IMR-90 (cell line): ENCODE measurements around the gene FAM177B. TPM values are rescaled to one million over a fixed set of nuclear protein-coding genes. Genes with fewer than 3 reads are reported as not detected.

Experiments used
- ATAC-seq: fragments of 200-7000 bp; cut with Tn5 transposase; 2 replicates; pipeline ENCODE4 v1.9.1; 2020; ENCODE audit warnings: low read depth, mild to moderate bottlenecking, moderate library complexity
- BruUV-seq: library from RNA; stranded (reverse); fragments of 400-500 nt; replicated peaks from 2 replicates; lab custom pipeline; 2021; lab: Mats Ljungman, UMichigan
- CTCF ChIA-PET: fragments of 300-600 bp; formaldehyde crosslinking; extraction: SDS; loops from one replicate; lab custom pipeline; 2021; ENCODE audit warnings: antibody characterized with exemption; lab: Yijun Ruan, JAX
- POLR2A ChIA-PET: fragments of 300-600 bp; sonication (Branson Sonifier 250); formaldehyde crosslinking; loops from one replicate; lab custom pipeline; 2022; ENCODE audit warnings: antibody characterized with exemption; ENCODE audit not compliant: unreplicated experiment; lab: Charles Lee
- DNase-seq: peaks from one replicate; pipeline ENCODE4 v3.0.0; 2013
- H2AFZ ChIP-seq: replicated peaks from 2 replicates; pipeline ENCODE3; 2013; ENCODE audit warnings: low read length, mild to moderate bottlenecking; ENCODE audit not compliant: poor library complexity
- H2AK5ac ChIP-seq: 2 replicates; pipeline ENCODE4 v1.6.1; 2013; ENCODE audit warnings: low read depth, low read length, inconsistent platforms
- H2AK9ac ChIP-seq: replicated peaks from 2 replicates; pipeline ENCODE3; 2013; ENCODE audit warnings: mild to moderate bottlenecking, low read depth, low read length, moderate library complexity; ENCODE audit not compliant: poor library complexity
- H2BK120ac ChIP-seq: 2 replicates; pipeline ENCODE4 v1.6.1; 2013; ENCODE audit warnings: low read depth, low read length, inconsistent platforms
- H2BK15ac ChIP-seq: 3 replicates; pipeline ENCODE4 v1.6.1; 2013; ENCODE audit warnings: low read depth, low read length, inconsistent platforms
- H2BK20ac ChIP-seq: 2 replicates; pipeline ENCODE4 v1.6.1; 2013; ENCODE audit warnings: low read depth, mild to moderate bottlenecking, inconsistent platforms, low read length, moderate library complexity
- H2BK5ac ChIP-seq: 2 replicates; pipeline ENCODE4 v1.6.1; 2013; ENCODE audit warnings: mild to moderate bottlenecking, low read depth, low read length, inconsistent platforms; ENCODE audit not compliant: poor library complexity, severe bottlenecking
- H3K14ac ChIP-seq: replicated peaks from 2 replicates; pipeline ENCODE4 v1.6.1; 2013; ENCODE audit warnings: low read depth, low read length, inconsistent platforms
- H3K18ac ChIP-seq: 2 replicates; pipeline ENCODE4 v1.6.1; 2013; ENCODE audit warnings: low read depth, low read length, control low read depth
- H3K23ac ChIP-seq: 2 replicates; pipeline ENCODE4 v1.6.1; 2013; ENCODE audit warnings: low read depth, low read length, inconsistent platforms
- H3K27ac ChIP-seq: 2 replicates; pipeline ENCODE4 v1.5.1; 2013; ENCODE audit warnings: mild to moderate bottlenecking, control low read depth, low read length; ENCODE audit not compliant: insufficient read depth
- H3K27me3 ChIP-seq: 2 replicates; pipeline ENCODE4 v1.6.1; 2013; ENCODE audit warnings: low read length; ENCODE audit not compliant: control insufficient read depth, insufficient read depth
- H3K36me3 ChIP-seq: 2 replicates; pipeline ENCODE4 v1.6.1; 2013; ENCODE audit warnings: low read length, mixed read lengths; ENCODE audit not compliant: control insufficient read depth, insufficient read depth
- H3K4ac ChIP-seq: 2 replicates; pipeline ENCODE4 v1.6.1; 2013; ENCODE audit warnings: low read depth, low read length, inconsistent platforms
- H3K4me1 ChIP-seq: 2 replicates; pipeline ENCODE4 v1.6.1; 2013; ENCODE audit warnings: low read length, mixed read lengths; ENCODE audit not compliant: control insufficient read depth, insufficient read depth
- H3K4me2 ChIP-seq: 2 replicates; pipeline ENCODE4 v1.6.1; 2013; ENCODE audit warnings: low read depth, mild to moderate bottlenecking, control low read depth, low read length, moderate library complexity
- H3K4me3 ChIP-seq: 2 replicates; pipeline ENCODE4 v1.5.1; 2013; ENCODE audit warnings: low read depth, mild to moderate bottlenecking, control low read depth, low read length, moderate library complexity; ENCODE audit not compliant: insufficient read depth
- H3K56ac ChIP-seq: 2 replicates; pipeline ENCODE4 v1.6.1; 2013; ENCODE audit warnings: low read length, inconsistent platforms; ENCODE audit not compliant: insufficient read depth; ENCODE audit errors: extremely low read depth
- H3K79me1 ChIP-seq, 2 experiments: 2 replicates each; pipeline ENCODE4 v1.6.1; 2013; ENCODE audit warnings: low read length in 2 of 2, inconsistent platforms in 1 of 2, low read depth in 1 of 2
- H3K9ac ChIP-seq: 2 replicates; pipeline ENCODE4 v1.6.1; 2013; ENCODE audit warnings: low read depth, low read length, control low read depth
- H3K9me1 ChIP-seq: 2 replicates; pipeline ENCODE4 v1.6.1; 2013; ENCODE audit warnings: low read length, inconsistent platforms; ENCODE audit not compliant: insufficient read depth
- H3K9me3 ChIP-seq: 2 replicates; pipeline ENCODE4 v1.6.1; 2013; ENCODE audit warnings: low read length; ENCODE audit not compliant: control insufficient read depth, insufficient read depth
- H4K20me1 ChIP-seq: 2 replicates; pipeline ENCODE4 v1.6.1; 2013; ENCODE audit warnings: low read length, inconsistent platforms; ENCODE audit not compliant: insufficient read depth
- H4K5ac ChIP-seq: 2 replicates; pipeline ENCODE4 v1.6.1; 2013; ENCODE audit warnings: mild to moderate bottlenecking, low read depth, low read length, control low read depth
- H4K8ac ChIP-seq, 2 experiments: 2 replicates each; pipeline ENCODE4 v1.6.1; 2013; ENCODE audit warnings: low read depth in 2 of 2, low read length in 2 of 2, control low read depth in 1 of 2, inconsistent platforms in 1 of 2
- H4K91ac ChIP-seq: 2 replicates; pipeline ENCODE4 v1.6.1; 2013; ENCODE audit warnings: low read depth, low read length, inconsistent platforms; ENCODE audit not compliant: insufficient read depth
- BHLHE40 ChIP-seq: fragments of 150-350 bp; IDR thresholded peaks from 2 replicates; pipeline ENCODE4 v1.6.1; 2016; ENCODE audit warnings: mild to moderate bottlenecking, low read depth, low read length
- CEBPB ChIP-seq: IDR thresholded peaks from 2 replicates; pipeline ENCODE4 v1.6.1; 2012; ENCODE audit warnings: low read depth, low read length, improper control_type of control experiment
- CHD1 ChIP-seq: IDR thresholded peaks from 2 replicates; pipeline ENCODE4 v1.6.1; 2012; ENCODE audit warnings: low read depth, low read length, improper control_type of control experiment
- FOS ChIP-seq: fragments of 150-350 bp; IDR thresholded peaks from 2 replicates; pipeline ENCODE4 v1.6.1; 2016; ENCODE audit warnings: low read depth, low read length
- MAZ ChIP-seq: IDR thresholded peaks from 2 replicates; pipeline ENCODE4 v1.6.1; 2012; ENCODE audit warnings: low read depth, mild to moderate bottlenecking, low read length, improper control_type of control experiment, moderate library complexity, borderline replicate concordance
- RAD21 ChIP-seq: IDR thresholded peaks from 2 replicates; pipeline ENCODE4 v1.6.1; 2012; ENCODE audit warnings: low read length, improper control_type of control experiment
- RFX5 ChIP-seq: IDR thresholded peaks from 2 replicates; pipeline ENCODE4 v1.8.0; 2012; ENCODE audit warnings: low read depth, mild to moderate bottlenecking, low read length, moderate library complexity
- SMC3 ChIP-seq: fragments of 150-350 bp; IDR thresholded peaks from 2 replicates; pipeline ENCODE4 v1.6.1; 2016; ENCODE audit warnings: low read depth, mild to moderate bottlenecking, antibody characterized with exemption, low read length, moderate library complexity
- WGBS, 2 experiments: methylation state at CpG; one replicate each; pipeline versions ENCODE4 v1.1.5 to v1.1.7; 2013; ENCODE audit warnings: missing lambda C conversion rate in 2 of 2; ENCODE audit not compliant: insufficient read length in 1 of 2; ENCODE audit errors: extremely low coverage in 2 of 2; 5-methylcytosine and 5-hydroxymethylcytosine counted together
- dilution Hi-C: fragments of 300-500 bp; cut with HindIII; formaldehyde crosslinking; loops from one replicate; pipeline ENCODE4 v1.14.3; 2018; ENCODE audit warnings: low sequenced_read_pairs; ENCODE audit not compliant: unreplicated experiment
- in situ Hi-C: fragments of 300-500 bp; cut with MboI; formaldehyde crosslinking; loops from 3 replicates; pipeline ENCODE4 v1.14.3; 2019; ENCODE audit warnings: low sequenced_read_pairs, inconsistent platforms, mixed read lengths
- intact Hi-C: fragments of 100-400 bp; cut with micrococcal nuclease; formaldehyde crosslinking; loops from 2 replicates; pipeline ENCODE4 v1.10.0; 2022
- polyA plus RNA-seq, 3 experiments: library from polyadenylated mRNA; depleted of rRNA; stranded (reverse); fragments of >200 nt; gene quantifications; 2 replicates each; pipeline ENCODE4 v1.2.3, GENCODE V29; 2012; ENCODE audit warnings: low replicate concordance in 1 of 3
- total RNA-seq: library from RNA; depleted of rRNA; stranded (reverse); fragments of >200 nt; gene quantifications from 2 replicates; pipeline ENCODE4 v1.2.3, GENCODE V29; 2012
- TF ChIP-seq, protein P1 (sequence below): fragments of 150-350 bp; IDR thresholded peaks from 2 replicates; pipeline ENCODE4 v1.6.1; 2017; ENCODE audit warnings: mild to moderate bottlenecking, antibody characterized with exemption, low read length, low read depth

Gene FAM177B
- total and polyA plus RNA-seq, 2 of the 4 experiments (the other 2 are of a cell fraction) = not detected

DNA sequence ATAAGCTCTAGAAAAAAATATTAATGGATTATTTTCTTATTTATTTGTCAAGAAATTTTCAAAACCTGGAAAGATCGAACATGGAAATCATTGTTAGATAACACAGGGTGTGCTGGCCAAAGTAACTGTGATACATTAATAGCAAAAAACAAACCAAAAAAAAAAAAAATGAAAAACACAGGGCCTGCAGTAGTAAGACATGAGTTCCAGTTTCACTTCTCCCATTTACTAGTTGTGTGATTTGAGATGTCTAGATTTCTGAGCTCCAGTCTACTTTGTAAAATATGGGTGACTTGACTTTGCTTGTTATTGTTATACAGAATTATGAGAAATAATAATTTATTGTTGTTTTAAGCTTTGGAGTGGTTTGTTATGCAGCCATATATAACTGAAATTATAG, 13.6 kb downstream of the FAM177B start:
- Histone ChIP-seq H2BK20ac (no peak overlapping the region), H4K5ac (no peak overlapping the region), H3K9ac (no peak overlapping the region), H3K56ac (no peak overlapping the region), H4K91ac (no peak overlapping the region), H2AK5ac (no peak overlapping the region), H3K4me1 (no peaks in the 10 kb centered on the region), H4K8ac (no peak overlapping the region), H3K9me3 (no peaks in the 10 kb centered on the region), H2AK9ac (no peak overlapping the region), H3K4me2 (no peak overlapping the region), H3K4me3 (no peak overlapping the region), H3K23ac (no peak overlapping the region), H3K9me1 (no peaks in the 10 kb centered on the region; the same call in 1 of the 2 replicates), H3K79me1 (no peaks in the 10 kb centered on the region), H3K14ac (no peak overlapping the region), H2AFZ (no peak overlapping the region), H3K27me3 (peaks cover 2% of the 10 kb centered on the region), H3K4ac (no peak overlapping the region), H2BK120ac (no peak overlapping the region), H4K20me1 (no peaks in the 10 kb centered on the region), H2BK5ac (no peak overlapping the region), H3K36me3 (no peaks in the 10 kb centered on the region), H3K27ac (no peak overlapping the region), H3K18ac (no peak overlapping the region), H2BK15ac (no peak overlapping the region)
- in situ Hi-C loops (no loop called here), intact Hi-C loops (no loop called here), dilution Hi-C loops (no loop called here)
- DNase-seq (no peak), ATAC-seq (no peak)
- POLR2A ChIA-PET = no interaction called here
- TF ChIP-seq RAD21 (no peak), CEBPB (no peak), CHD1 (no peak), MAZ (no peak), BHLHE40 (no peak), RFX5 (no peak), FOS (no peak), SMC3 (no peak)
- TF ChIP-seq, protein P1, sequence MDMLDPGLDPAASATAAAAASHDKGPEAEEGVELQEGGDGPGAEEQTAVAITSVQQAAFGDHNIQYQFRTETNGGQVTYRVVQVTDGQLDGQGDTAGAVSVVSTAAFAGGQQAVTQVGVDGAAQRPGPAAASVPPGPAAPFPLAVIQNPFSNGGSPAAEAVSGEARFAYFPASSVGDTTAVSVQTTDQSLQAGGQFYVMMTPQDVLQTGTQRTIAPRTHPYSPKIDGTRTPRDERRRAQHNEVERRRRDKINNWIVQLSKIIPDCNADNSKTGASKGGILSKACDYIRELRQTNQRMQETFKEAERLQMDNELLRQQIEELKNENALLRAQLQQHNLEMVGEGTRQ = no peak
- no TSS peak for BruUV-seq
- WGBS, 2 experiments = no CpG with 5 or more reads among the region's 1 CpG
- CTCF ChIA-PET = interaction anchor here (0.6 to 1.0 kb wide), 2 partner anchors 12 to 331 kb away, joined by 3 to 5 read pairs; no protein-coding TSS in a partner anchor
